ENCODE measurements around the gene KIAA0232.

GRCh38 chr4:6747294-6748051, 35.1 kb upstream of the KIAA0232 start:
- no peak for TF ChIP-seq CTCF (IDR thresholded peaks at IDR 0.05; ENCODE audit: insufficient read depth, low read length, poor library complexity, severe bottlenecking)
- TF ChIP-seq EZH2phosphoT487 (conservative IDR thresholded peaks at IDR 0.05; ENCODE audit: low read length) = no peak

All from SU-DHL-6 (cell line).